Neuronal stem cell (in vitro differentiated cells): ENCODE measurements around the gene TSSC4.
A peak's percentile ranks its signal among the peaks of the same experiment; 100 is the strongest.

Experiments
- DNase-seq: peaks from one replicate; pipeline ENCODE4 v3.0.0-alpha.2; 2013; ENCODE audit warnings: low spot score
- H2AFZ ChIP-seq: one replicate; pipeline ENCODE4 v1.6.1; 2013; ENCODE audit warnings: mild to moderate bottlenecking, low read length, inconsistent platforms
- H2AK5ac ChIP-seq: 2 replicates; pipeline ENCODE4 v1.6.1; 2013; ENCODE audit warnings: low read depth, mild to moderate bottlenecking, inconsistent platforms, low read length, moderate library complexity, mixed read lengths
- H2BK120ac ChIP-seq: 2 replicates; pipeline ENCODE4 v1.6.1; 2013; ENCODE audit warnings: low read depth, mild to moderate bottlenecking, inconsistent platforms, low read length, moderate library complexity, mixed read lengths
- H2BK12ac ChIP-seq: one replicate; pipeline ENCODE4 v1.6.1; 2013; ENCODE audit warnings: low read length, inconsistent platforms
- H2BK15ac ChIP-seq: 2 replicates; pipeline ENCODE4 v1.6.1; 2013; ENCODE audit warnings: mild to moderate bottlenecking, low read length, inconsistent platforms, mixed read lengths
- H2BK5ac ChIP-seq: one replicate; pipeline ENCODE4 v1.6.1; 2013; ENCODE audit warnings: inconsistent platforms, mild to moderate bottlenecking, low read length, moderate library complexity
- H3K14ac ChIP-seq: one replicate; pipeline ENCODE4 v1.6.1; 2013; ENCODE audit warnings: low read length, inconsistent platforms
- H3K18ac ChIP-seq: 2 replicates; pipeline ENCODE4 v1.6.1; 2013; ENCODE audit warnings: low read length, inconsistent platforms
- H3K23ac ChIP-seq: 2 replicates; pipeline ENCODE4 v1.6.1; 2013; ENCODE audit warnings: low read depth, mild to moderate bottlenecking, mixed read lengths, low read length, inconsistent platforms; ENCODE audit not compliant: poor library complexity
- H3K27ac ChIP-seq: replicated peaks from 3 replicates; pipeline ENCODE4 v1.5.1; 2013; ENCODE audit warnings: low read length, inconsistent platforms
- H3K27me3 ChIP-seq, 3 experiments: 2 replicates each; pipeline ENCODE4 v1.6.1; 2013; ENCODE audit warnings: low read length in 3 of 3, mild to moderate bottlenecking in 2 of 3, inconsistent platforms in 1 of 3, low read depth in 1 of 3, mixed read lengths in 1 of 3, moderate library complexity in 1 of 3; ENCODE audit not compliant: control insufficient read depth in 3 of 3, insufficient read depth in 3 of 3
- H3K36me3 ChIP-seq, 2 donors: replicated peaks in 1 of 2; 2 replicates each; pipeline ENCODE4 v1.6.1; 2013; ENCODE audit warnings: low read length in 2 of 2; ENCODE audit not compliant: control insufficient read depth in 2 of 2, insufficient read depth in 2 of 2
- H3K4ac ChIP-seq: 2 replicates; pipeline ENCODE4 v1.6.1; 2013; ENCODE audit warnings: inconsistent platforms, mild to moderate bottlenecking, low read length, moderate library complexity
- H3K4me1 ChIP-seq, 2 donors: 1 replicate in 1 of 2; 2 replicates in 1 of 2; pipeline ENCODE4 v1.6.1; 2013; ENCODE audit warnings: low read length in 2 of 2, low read depth in 1 of 2; ENCODE audit not compliant: control insufficient read depth in 2 of 2, insufficient read depth in 1 of 2
- H3K4me2 ChIP-seq: one replicate; pipeline ENCODE4 v1.6.1; 2013; ENCODE audit warnings: mild to moderate bottlenecking, low read length, inconsistent platforms; ENCODE audit not compliant: insufficient read depth, poor library complexity, severe bottlenecking
- H3K4me3 ChIP-seq, 2 donors: 2 replicates each; pipeline ENCODE4 v1.5.1; 2013; ENCODE audit warnings: low read length in 2 of 2, mild to moderate bottlenecking in 2 of 2, inconsistent platforms in 1 of 2, moderate library complexity in 1 of 2
- H3K79me1 ChIP-seq: one replicate; pipeline ENCODE4 v1.6.1; 2013; ENCODE audit warnings: low read depth, mild to moderate bottlenecking, inconsistent platforms, low read length, moderate library complexity
- H3K9ac ChIP-seq: one replicate; pipeline ENCODE4 v1.6.1; 2013; ENCODE audit warnings: mild to moderate bottlenecking, low read depth, low read length, inconsistent platforms; ENCODE audit not compliant: poor library complexity
- H3K9me3 ChIP-seq, 2 donors: replicated peaks in 1 of 2; 2 replicates each; pipeline versions ENCODE3 to v1.6.1; 2013; ENCODE audit warnings: low read length in 2 of 2, mild to moderate bottlenecking in 2 of 2, inconsistent platforms in 1 of 2, low read depth in 1 of 2, mixed read lengths in 1 of 2, moderate library complexity in 1 of 2; ENCODE audit not compliant: control insufficient read depth in 2 of 2, insufficient read depth in 1 of 2
- H4K8ac ChIP-seq: one replicate; pipeline ENCODE4 v1.6.1; 2013; ENCODE audit warnings: low read depth, mild to moderate bottlenecking, inconsistent platforms, low read length, moderate library complexity
- H4K91ac ChIP-seq: one replicate; pipeline ENCODE4 v1.6.1; 2013; ENCODE audit warnings: low read length, low read depth, mild to moderate bottlenecking, inconsistent platforms; ENCODE audit not compliant: poor library complexity
- WGBS, 2 donors: extraction: QIAGEN DNeasy Blood & Tissue Kit; methylation state at CpG; one replicate each; pipeline ENCODE4 v1.1.7; 2013; ENCODE audit warnings: missing lambda C conversion rate in 2 of 2, mixed read lengths in 1 of 2; ENCODE audit not compliant: insufficient read length in 2 of 2, insufficient replicate concordance in 1 of 2; ENCODE audit errors: extremely low coverage in 2 of 2; 5-methylcytosine and 5-hydroxymethylcytosine counted together

TSSC4 gene

DNA sequence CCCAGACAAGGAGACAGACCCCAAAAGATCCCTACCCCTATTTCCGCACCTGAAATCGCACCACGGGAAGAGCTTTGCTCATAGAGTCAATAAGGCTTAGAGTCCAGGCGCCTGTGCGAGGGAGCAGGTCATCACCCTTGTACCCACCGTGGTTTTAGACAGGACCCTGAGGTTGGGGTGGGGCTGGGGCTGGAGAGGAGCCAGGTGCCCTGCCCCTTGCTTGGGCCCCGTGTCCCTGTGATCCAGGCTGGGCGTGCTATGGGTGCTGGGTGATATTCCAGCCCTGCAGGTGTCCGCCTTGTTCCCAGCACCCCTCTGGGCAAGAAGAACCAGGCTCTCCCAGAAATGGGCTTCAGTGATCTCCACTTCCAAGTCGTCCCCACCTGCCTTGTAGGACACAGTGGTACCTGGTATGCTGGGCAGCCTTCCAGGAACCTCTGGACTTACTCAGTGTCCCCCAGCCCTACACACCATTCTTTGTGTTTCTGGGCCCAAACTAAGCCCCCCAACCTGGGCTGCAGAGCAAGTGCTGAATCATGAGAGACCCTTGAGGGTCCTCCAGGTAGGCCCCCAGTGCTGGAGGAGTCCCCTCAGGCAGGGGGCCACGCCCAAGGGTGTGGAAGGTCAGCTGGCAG lies 18.9 kb upstream of the TSSC4 start:
- no peak overlapping the region for H2BK15ac ChIP-seq
- H2BK5ac ChIP-seq = peak overlapping the region; percentile 39
- H2BK12ac ChIP-seq = no peak overlapping the region
- H3K4ac ChIP-seq = no peak overlapping the region
- H4K8ac ChIP-seq = no peak overlapping the region
- no peak overlapping the region for H2AFZ ChIP-seq
- H3K14ac ChIP-seq = no peak overlapping the region
- no peaks in the 10 kb centered on the region for H3K9me3 ChIP-seq
- H3K4me3 ChIP-seq = no peak overlapping the region
- H3K27me3 ChIP-seq = no peaks in the 10 kb centered on the region
- no peak overlapping the region for H3K9ac ChIP-seq
- H2AK5ac ChIP-seq = no peak overlapping the region
- peak overlapping the region; percentile 28 for H3K18ac ChIP-seq
- no peak overlapping the region for H3K23ac ChIP-seq
- H3K36me3 ChIP-seq = peaks cover 7 to 40% of the 10 kb centered on the region in 2 donors
- no CpG with 5 or more reads among the region's 11 CpGs for WGBS, 2 donors
- peaks cover 10 to 18% of the 10 kb centered on the region in 2 donors for H3K4me1 ChIP-seq
- H3K4me2 ChIP-seq = no peak overlapping the region
- H2BK120ac ChIP-seq = no peak overlapping the region
- no peak overlapping the region for H4K91ac ChIP-seq
- no peak for DNase-seq
- H3K27ac ChIP-seq = no peak overlapping the region
- H3K79me1 ChIP-seq = peaks cover 52% of the 10 kb centered on the region

DNA sequence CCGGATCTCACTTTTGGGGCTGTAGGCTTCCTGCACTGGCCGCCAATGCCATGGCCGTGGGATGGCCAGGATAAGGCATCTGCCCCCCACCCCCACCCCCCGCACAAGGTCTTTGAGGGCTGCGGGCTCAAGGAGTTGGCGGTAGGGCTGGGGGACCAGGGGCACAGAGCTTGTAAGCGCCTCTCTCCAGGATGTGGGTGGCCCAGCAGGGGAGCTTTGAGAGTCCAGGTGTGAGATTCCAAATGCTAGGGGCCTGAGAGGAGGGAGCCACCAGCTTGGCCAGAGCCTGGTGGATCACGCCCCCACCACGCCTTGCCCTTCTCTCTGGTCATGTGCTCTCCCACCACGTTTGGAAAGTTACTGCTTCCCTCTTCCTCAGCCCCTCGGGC lies 18.4 kb upstream of the TSSC4 start:
- Histone ChIP-seq H3K4ac (no peak overlapping the region), H3K9ac (no peak overlapping the region), H3K4me2 (no peak overlapping the region), H3K4me3 (no peak overlapping the region), H3K23ac (no peak overlapping the region), H4K8ac (no peak overlapping the region), H4K91ac (no peak overlapping the region), H2BK15ac (no peak overlapping the region), H3K27ac (no peak overlapping the region), H3K27me3 (no peaks in the 10 kb centered on the region), H2AFZ (no peak overlapping the region), H3K18ac (no peak overlapping the region), H2BK5ac (peak overlapping the region; percentile 39), H2BK12ac (no peak overlapping the region), H3K9me3 (no peaks in the 10 kb centered on the region), H3K4me1 (peaks cover 15 to 20% of the 10 kb centered on the region in 2 donors), H3K79me1 (peaks cover 55% of the 10 kb centered on the region), H2AK5ac (no peak overlapping the region), H2BK120ac (no peak overlapping the region), H3K14ac (no peak overlapping the region), H3K36me3 (peaks cover 7 to 40% of the 10 kb centered on the region in 2 donors)
- WGBS, 2 donors = no CpG with 5 or more reads among the region's 11 CpGs
- no peak for DNase-seq

DNA sequence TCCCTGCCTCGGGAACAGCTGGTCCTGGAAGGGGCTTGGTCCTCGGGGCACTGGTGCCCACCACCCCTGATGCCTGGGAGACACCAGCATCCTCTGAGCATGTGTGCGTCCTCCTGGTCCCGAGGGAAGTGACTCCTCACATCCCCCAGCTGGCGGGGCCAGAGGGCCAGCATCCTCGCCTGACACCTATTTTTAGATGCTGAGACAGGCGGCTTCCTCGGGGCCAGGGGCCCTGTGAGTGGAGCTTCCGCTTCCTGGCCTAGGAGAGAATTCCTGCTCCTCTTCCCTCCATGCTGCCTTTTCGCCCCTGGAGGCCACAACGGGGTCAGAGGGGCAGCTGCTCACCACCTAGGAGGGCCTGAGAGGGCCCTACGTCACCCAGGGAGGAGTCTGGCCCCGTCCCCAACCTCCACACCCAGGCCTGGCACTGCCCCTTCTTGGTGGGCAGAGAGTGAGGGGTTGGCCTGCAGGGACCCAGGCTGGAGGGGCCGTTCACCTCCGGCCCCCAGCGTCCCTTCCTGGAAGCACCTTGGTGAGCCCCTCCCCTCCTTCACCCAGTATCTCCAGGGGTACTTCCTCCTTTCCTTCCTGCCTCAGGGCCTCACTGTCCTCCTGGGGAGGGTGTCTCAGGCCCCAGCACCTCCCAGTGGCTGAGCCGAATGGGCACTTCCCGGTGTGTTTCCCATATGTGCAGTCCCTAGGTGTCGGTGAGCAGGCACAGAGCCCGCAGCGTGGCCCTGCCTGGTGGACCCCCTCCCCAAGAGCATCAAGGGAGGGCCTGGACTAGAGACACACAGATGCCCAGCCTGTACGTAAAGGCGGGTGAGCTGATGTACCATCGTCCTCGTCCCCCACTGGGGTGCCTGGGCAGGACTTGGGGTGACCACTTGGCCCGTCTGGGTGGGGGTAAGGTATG lies 17.4 kb upstream of the TSSC4 start:
- Histone ChIP-seq H3K36me3 (peaks cover 7 to 43% of the 10 kb centered on the region in 2 donors), H3K4me3 (no peak overlapping the region), H2BK120ac (no peak overlapping the region), H2BK15ac (no peak overlapping the region), H3K27me3 (no peaks in the 10 kb centered on the region), H3K14ac (no peak overlapping the region), H2AFZ (no peak overlapping the region), H4K8ac (peak overlapping the region; percentile 92), H4K91ac (no peak overlapping the region), H2AK5ac (no peak overlapping the region), H3K4me2 (no peak overlapping the region), H3K9ac (peak overlapping the region; percentile 60), H3K9me3 (no peaks in the 10 kb centered on the region), H3K79me1 (peaks cover 57% of the 10 kb centered on the region), H3K23ac (peak overlapping the region; percentile 1), H2BK12ac (no peak overlapping the region), H3K27ac (no peak overlapping the region), H3K18ac (no peak overlapping the region), H2BK5ac (peak overlapping the region; percentile 29), H3K4ac (no peak overlapping the region), H3K4me1 (peaks cover 26 to 29% of the 10 kb centered on the region in 2 donors)
- DNase-seq = no peak
- no CpG with 5 or more reads among the region's 26 CpGs for WGBS, 2 donors
